B cell (primary cell): Measurements from ENCODE around the gene ZBTB16. TPM values are rescaled to one million over a fixed set of nuclear protein-coding genes. Genes with fewer than 3 reads are reported as not detected.

Experiments
- ATAC-seq: fragments of 200-7000 bp; cut with Tn5 transposase; one replicate; pipeline ENCODE4 v1.10.0; 2021; ENCODE audit warnings: low read depth, mild to moderate bottlenecking, moderate number of reproducible peaks, moderate library complexity
- CTCF ChIA-PET: fragments of 350-600 bp; sonication (Branson Sonifier 250); formaldehyde crosslinking; loops from one replicate; lab custom pipeline; 2021; ENCODE audit warnings: antibody characterized with exemption, inconsistent platforms; lab: Charles Lee
- POLR2A ChIA-PET: fragments of 350-600 bp; sonication (Branson Sonifier 250); formaldehyde crosslinking; loops from one replicate; lab custom pipeline; 2021; ENCODE audit warnings: antibody characterized with exemption; lab: Charles Lee
- DNase-seq: peaks from one replicate; pipeline ENCODE4 v3.0.0; 2013
- H2AFZ ChIP-seq: 2 replicates; pipeline ENCODE4 v1.6.1; 2012; ENCODE audit warnings: mild to moderate bottlenecking, low read depth, low read length; ENCODE audit not compliant: insufficient read depth, poor library complexity, severe bottlenecking
- H3K27ac ChIP-seq, 2 donors: 1 replicate in 1 of 2; 2 replicates in 1 of 2; pipeline ENCODE4 v1.5.1; 2012 to 2013; ENCODE audit warnings: low read length in 2 of 2, mild to moderate bottlenecking in 2 of 2, moderate library complexity in 1 of 2
- H3K27me3 ChIP-seq, 4 experiments: fragments of 200-600 bp in 1 of 4; sonication (generic) in 1 of 4; replicated peaks in 1 of 4; 1 replicate in 2 of 4; 2 replicates in 2 of 4; pipeline versions ENCODE4 v1.6.1 to v1.7.0; 2013 to 2016; ENCODE audit warnings: low read length in 3 of 4, mild to moderate bottlenecking in 2 of 4, mixed read lengths in 1 of 4, moderate library complexity in 1 of 4; ENCODE audit not compliant: insufficient read depth in 4 of 4, control insufficient read depth in 3 of 4; ENCODE audit errors: control extremely low read depth in 1 of 4
- H3K36me3 ChIP-seq, 2 experiments: replicated peaks in 1 of 2; 1 replicate in 1 of 2; 2 replicates in 1 of 2; pipeline versions ENCODE4 v1.6.1 to v1.7.1; 2013; ENCODE audit warnings: low read length in 1 of 2; ENCODE audit not compliant: insufficient read depth in 2 of 2, control insufficient read depth in 1 of 2; ENCODE audit errors: control extremely low read depth in 1 of 2, extremely low read depth in 1 of 2
- H3K4me1 ChIP-seq, 2 donors: fragments of 200-600 bp in 1 of 2; sonication (generic) in 1 of 2; 1 replicate in 1 of 2; 2 replicates in 1 of 2; pipeline versions ENCODE4 v1.5.1 to v1.6.1; 2013 to 2017; ENCODE audit warnings: low read length in 2 of 2; ENCODE audit not compliant: control insufficient read depth in 2 of 2, insufficient read depth in 2 of 2
- H3K4me2 ChIP-seq: replicated peaks from 2 replicates; pipeline ENCODE3; 2012; ENCODE audit warnings: mild to moderate bottlenecking, low read depth, low read length; ENCODE audit not compliant: poor library complexity, severe bottlenecking
- H3K4me3 ChIP-seq, 5 experiments: fragments of 200-600 bp in 1 of 5; sonication (generic) in 1 of 5; 1 replicate in 3 of 5; 2 replicates in 2 of 5; pipeline versions ENCODE4 v1.5.1 to v1.7.0; 2011 to 2016; ENCODE audit warnings: low read length in 4 of 5, mild to moderate bottlenecking in 4 of 5, low read depth in 2 of 5, control low read depth in 1 of 5, moderate library complexity in 1 of 5; ENCODE audit not compliant: insufficient read depth in 1 of 5; ENCODE audit errors: control extremely low read depth in 1 of 5, extremely low read depth in 1 of 5
- H3K79me2 ChIP-seq: fragments of 200-600 bp; sonication (generic); one replicate; pipeline ENCODE4 v1.6.0; 2016; ENCODE audit warnings: low read length; ENCODE audit not compliant: control insufficient read depth, insufficient read depth
- H3K9ac ChIP-seq: fragments of 200-600 bp; sonication (generic); 2 replicates; pipeline ENCODE4 v1.6.1; 2017; ENCODE audit warnings: mild to moderate bottlenecking, low read length, moderate library complexity
- H3K9me3 ChIP-seq, 3 donors: one replicate each; pipeline versions ENCODE4 v1.6.1 to v1.7.1; 2013; ENCODE audit warnings: low read length in 2 of 3; ENCODE audit not compliant: control insufficient read depth in 2 of 3, insufficient read depth in 1 of 3; ENCODE audit errors: control extremely low read depth in 1 of 3
- H4K20me1 ChIP-seq: 2 replicates; pipeline ENCODE4 v1.6.0; 2012; ENCODE audit warnings: mild to moderate bottlenecking, low read length; ENCODE audit not compliant: insufficient read depth, control insufficient read depth, poor library complexity, severe bottlenecking
- H3K27ac Mint-ChIP-seq: one replicate; pipeline ENCODE4 v1.8.0; 2021; ENCODE audit warnings: mixed read lengths
- H3K27me3 Mint-ChIP-seq: one replicate; pipeline ENCODE4 v1.8.0; 2021; ENCODE audit warnings: mixed read lengths
- H3K4me1 Mint-ChIP-seq: one replicate; pipeline ENCODE4 v1.8.0; 2021; ENCODE audit warnings: mixed read lengths
- H3K4me3 Mint-ChIP-seq: one replicate; pipeline ENCODE4 v1.8.0; 2021; ENCODE audit warnings: mixed read lengths
- H3K9me3 Mint-ChIP-seq: one replicate; pipeline ENCODE4 v1.8.0; 2022; ENCODE audit warnings: mixed read lengths; ENCODE audit not compliant: insufficient read depth
- EZH2 ChIP-seq: IDR thresholded peaks from 2 replicates; pipeline ENCODE4 v1.6.1; 2012; ENCODE audit warnings: borderline replicate concordance, low read depth, mild to moderate bottlenecking, moderate library complexity, low read length; ENCODE audit not compliant: insufficient read depth, poor library complexity, severe bottlenecking
- WGBS: methylation state at CpG from one replicate; pipeline ENCODE4 v1.1.5; 2013; ENCODE audit warnings: missing lambda C conversion rate; ENCODE audit not compliant: insufficient coverage; 5-methylcytosine and 5-hydroxymethylcytosine counted together
- intact Hi-C: fragments of 100-400 bp; cut with micrococcal nuclease; formaldehyde crosslinking; loops from one replicate; pipeline ENCODE4 v1.10.0; 2022
- polyA plus RNA-seq: library from polyadenylated mRNA; depleted of rRNA; stranded (reverse); fragments of >200 nt; gene quantifications from 2 replicates; pipeline ENCODE4 v1.2.3, GENCODE V29; 2012
- total RNA-seq, 2 donors: library from RNA; stranded (reverse); fragments of 120-200 nt in 1 of 2; gene quantifications; 1 replicate in 1 of 2; 2 replicates in 1 of 2; pipeline versions ENCODE4 v1.2.3 to v1.2.4, GENCODE V29; 2013 to 2022
- TF ChIP-seq, protein P1 (sequence below): fragments of 200-600 bp; IDR thresholded peaks from one replicate; pipeline ENCODE4 v1.8.0; 2022; ENCODE audit warnings: antibody characterized with exemption, mild to moderate bottlenecking

Gene ZBTB16
- total and polyA plus RNA-seq, 2 donors (not counting 1 experiment from before 2014, with no cell fraction given), result 16.0 to 20.6 TPM

DNA sequence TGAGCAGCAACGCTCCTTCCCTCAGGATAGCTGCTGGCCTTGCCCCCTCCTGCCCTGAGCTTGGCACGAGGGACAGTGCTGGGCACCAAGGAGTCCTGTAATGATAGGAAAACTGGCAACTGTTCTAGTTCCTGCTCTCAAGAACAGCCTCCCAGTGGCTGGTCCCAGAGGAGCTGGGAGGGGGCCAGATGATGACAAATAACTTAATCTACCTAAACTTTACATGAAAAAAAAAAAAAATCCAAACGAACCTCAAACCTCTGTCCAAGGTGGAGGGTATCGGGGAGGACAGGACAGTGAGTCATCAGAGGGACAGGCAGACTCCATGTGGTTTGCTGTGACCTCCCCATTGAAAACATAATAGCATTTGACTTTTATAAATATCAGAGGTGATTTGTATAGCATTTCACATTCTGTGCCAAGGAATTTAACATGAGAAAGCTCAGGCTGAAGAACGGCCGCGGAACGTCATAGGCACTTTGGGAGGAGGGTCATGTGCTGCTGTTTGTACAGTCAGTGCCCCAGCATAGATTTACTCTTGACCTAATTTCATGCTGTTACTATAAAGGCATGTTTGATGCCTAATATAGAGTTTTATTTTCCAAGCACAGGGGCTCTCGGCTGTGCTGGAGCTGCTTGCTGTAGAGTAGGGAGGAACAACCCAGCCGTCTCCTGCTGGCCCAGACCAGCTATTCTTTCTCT is 138.4 kb downstream of the ZBTB16 start:
- 95% methylated on average over 6 of the region's 10 CpGs for WGBS
- no peaks in the 10 kb centered on the region for H3K9me3 ChIP-seq
- H3K36me3 ChIP-seq, result no peaks in the 10 kb centered on the region
- Mint-ChIP-seq H3K4me1 (peaks cover 39% of the 10 kb centered on the region), H3K4me3 (no peak overlapping the region), H3K27ac (peak overlapping the region; percentile 10), H3K27me3 (no peaks in the 10 kb centered on the region), H3K9me3 (no peaks in the 10 kb centered on the region)
- POLR2A ChIA-PET, result no interaction called here
- no peak overlapping the region for H2AFZ ChIP-seq
- H3K9ac ChIP-seq, result no peak overlapping the region
- peaks cover 6% of the 10 kb centered on the region for H3K79me2 ChIP-seq
- H3K4me3 ChIP-seq, result no peak overlapping the region
- H3K27me3 ChIP-seq, result no peaks in the 10 kb centered on the region
- intact Hi-C loops, result loop anchor here (1.0 to 2.0 kb wide), 2 partner anchors 11 to 161 kb away; no protein-coding TSS in a partner anchor
- ATAC-seq (no peak), DNase-seq (no peak)
- peaks cover 27 to 47% of the 10 kb centered on the region in 2 donors for H3K4me1 ChIP-seq
- CTCF ChIA-PET, result interaction anchor here (1.0 to 3.2 kb wide), 5 partner anchors 10 to 302 kb away, joined by 3 to 28 read pairs (median 5); no protein-coding TSS in a partner anchor
- H3K27ac ChIP-seq, result no peak overlapping the region
- TF ChIP-seq, protein P1, sequence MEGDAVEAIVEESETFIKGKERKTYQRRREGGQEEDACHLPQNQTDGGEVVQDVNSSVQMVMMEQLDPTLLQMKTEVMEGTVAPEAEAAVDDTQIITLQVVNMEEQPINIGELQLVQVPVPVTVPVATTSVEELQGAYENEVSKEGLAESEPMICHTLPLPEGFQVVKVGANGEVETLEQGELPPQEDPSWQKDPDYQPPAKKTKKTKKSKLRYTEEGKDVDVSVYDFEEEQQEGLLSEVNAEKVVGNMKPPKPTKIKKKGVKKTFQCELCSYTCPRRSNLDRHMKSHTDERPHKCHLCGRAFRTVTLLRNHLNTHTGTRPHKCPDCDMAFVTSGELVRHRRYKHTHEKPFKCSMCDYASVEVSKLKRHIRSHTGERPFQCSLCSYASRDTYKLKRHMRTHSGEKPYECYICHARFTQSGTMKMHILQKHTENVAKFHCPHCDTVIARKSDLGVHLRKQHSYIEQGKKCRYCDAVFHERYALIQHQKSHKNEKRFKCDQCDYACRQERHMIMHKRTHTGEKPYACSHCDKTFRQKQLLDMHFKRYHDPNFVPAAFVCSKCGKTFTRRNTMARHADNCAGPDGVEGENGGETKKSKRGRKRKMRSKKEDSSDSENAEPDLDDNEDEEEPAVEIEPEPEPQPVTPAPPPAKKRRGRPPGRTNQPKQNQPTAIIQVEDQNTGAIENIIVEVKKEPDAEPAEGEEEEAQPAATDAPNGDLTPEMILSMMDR, result no peak
- no peak for TF ChIP-seq EZH2
- no peak overlapping the region for H3K4me2 ChIP-seq
- H4K20me1 ChIP-seq, result no peaks in the 10 kb centered on the region

- DNase-seq (no peak), ATAC-seq (no peak)
- Histone ChIP-seq H3K79me2 (peaks cover 4% of the 10 kb centered on the region), H3K4me3 (no peak overlapping the region), H3K36me3 (no peaks in the 10 kb centered on the region), H3K4me1 (peaks cover 27 to 38% of the 10 kb centered on the region in 2 donors), H3K27ac (no peak overlapping the region), H3K9ac (no peak overlapping the region), H3K9me3 (no peaks in the 10 kb centered on the region), H2AFZ (no peak overlapping the region), H3K4me2 (no peak overlapping the region), H3K27me3 (no peaks in the 10 kb centered on the region), H4K20me1 (no peaks in the 10 kb centered on the region)
- intact Hi-C loops, result no loop called here
- Mint-ChIP-seq H3K4me3 (no peak overlapping the region), H3K4me1 (peaks cover 34% of the 10 kb centered on the region), H3K27ac (no peak overlapping the region), H3K27me3 (peaks cover 3% of the 10 kb centered on the region), H3K9me3 (no peaks in the 10 kb centered on the region)
- ChIA-PET CTCF (interaction anchor here (1.1 to 3.2 kb wide), 3 partner anchors 19 to 205 kb away, joined by 3 to 28 read pairs (median 4); no protein-coding TSS in a partner anchor), POLR2A (no interaction called here)
- no peak for TF ChIP-seq EZH2
- TF ChIP-seq, protein P1, result no peak
- WGBS, result 98% methylated on average over 26 of the region's 26 CpGs
Observed at GRCh38 chr11:114199051-114199450, 139.5 kb downstream of the ZBTB16 start.
